ENCODE results near the gene GRIN3B.

Gene GRIN3B

GRCh38 chr19:960020-960419 lies 40.2 kb upstream of the GRIN3B start:
- no peaks in the 10 kb centered on the region for H3K27me3 ChIP-seq (replicated peaks)
- no peak overlapping the region for H3K27ac ChIP-seq
- H3K4me3 ChIP-seq (ENCODE audit: low read depth, low read length): no peak overlapping the region
- no peak for DNase-seq
- peaks cover 19% of the 10 kb centered on the region for H3K36me3 ChIP-seq (replicated peaks)
- TF ChIP-seq CTCF (IDR thresholded peaks at IDR 0.05; ENCODE audit: low read depth, low read length, missing control alignments): peak; percentile 10
- in situ Hi-C loops (cut with HindIII; ENCODE audit: low pct_ligation_motif_present, low sequenced_read_pairs): no loop called here

GRCh38 chr19:960601-960938 lies 39.6 kb upstream of the GRIN3B start:
- no peak overlapping the region for H3K27ac ChIP-seq
- TF ChIP-seq CTCF (IDR thresholded peaks at IDR 0.05; ENCODE audit: low read depth, low read length, missing control alignments): no peak
- H3K4me3 ChIP-seq (ENCODE audit: low read depth, low read length): no peak overlapping the region
- in situ Hi-C loops (cut with HindIII; ENCODE audit: low pct_ligation_motif_present, low sequenced_read_pairs): no loop called here
- no peaks in the 10 kb centered on the region for H3K27me3 ChIP-seq (replicated peaks)
- no peak for DNase-seq
- H3K36me3 ChIP-seq (replicated peaks): peaks cover 25% of the 10 kb centered on the region

- no peak overlapping the region for H3K4me3 ChIP-seq (ENCODE audit: low read depth, low read length)
- peaks cover 33% of the 10 kb centered on the region for H3K36me3 ChIP-seq (replicated peaks)
- in situ Hi-C loops (cut with HindIII; ENCODE audit: low pct_ligation_motif_present, low sequenced_read_pairs): no loop called here
- H3K27ac ChIP-seq: no peak overlapping the region
- no peaks in the 10 kb centered on the region for H3K27me3 ChIP-seq (replicated peaks)
- no peak for TF ChIP-seq CTCF (IDR thresholded peaks at IDR 0.05; ENCODE audit: low read depth, low read length, missing control alignments)
- DNase-seq: no peak
Measured at GRCh38 chr19:961866-962620, 38.2 kb upstream of the GRIN3B start.

GRCh38 chr19:962683-963400 lies 37.4 kb upstream of the GRIN3B start:
- H3K4me3 ChIP-seq (ENCODE audit: low read depth, low read length): no peak overlapping the region
- in situ Hi-C loops (cut with HindIII; ENCODE audit: low pct_ligation_motif_present, low sequenced_read_pairs): no loop called here
- DNase-seq: no peak
- no peak for TF ChIP-seq CTCF (IDR thresholded peaks at IDR 0.05; ENCODE audit: low read depth, low read length, missing control alignments)
- H3K27me3 ChIP-seq (replicated peaks): no peaks in the 10 kb centered on the region
- H3K27ac ChIP-seq: no peak overlapping the region
- peaks cover 39% of the 10 kb centered on the region for H3K36me3 ChIP-seq (replicated peaks)

GRCh38 chr19:963486-963951 lies 36.7 kb upstream of the GRIN3B start:
- H3K27ac ChIP-seq: no peak overlapping the region
- no peaks in the 10 kb centered on the region for H3K27me3 ChIP-seq (replicated peaks)
- peaks cover 42% of the 10 kb centered on the region for H3K36me3 ChIP-seq (replicated peaks)
- in situ Hi-C loops (cut with HindIII; ENCODE audit: low pct_ligation_motif_present, low sequenced_read_pairs): no loop called here
- no peak for TF ChIP-seq CTCF (IDR thresholded peaks at IDR 0.05; ENCODE audit: low read depth, low read length, missing control alignments)
- H3K4me3 ChIP-seq (ENCODE audit: low read depth, low read length): no peak overlapping the region
- no peak for DNase-seq

All from brain microvascular endothelial cell (primary cell).